Keratinocyte (primary cell): Measurements from ENCODE around the gene MPZL2. TPM values are rescaled to one million over a fixed set of nuclear protein-coding genes. Genes with fewer than 3 reads are reported as not detected.

Source experiments
- DNase-seq: peaks from one replicate; pipeline ENCODE4 v3.0.0-alpha.2; 2011; ENCODE audit warnings: low read depth, missing footprints, low spot score
- FAIRE-seq: peaks from 2 replicates; lab custom pipeline; 2011; peaks lifted over from hg19 to GRCh38; lab: Jason Lieb, UNC
- H2AFZ ChIP-seq: 2 replicates; pipeline ENCODE4 v1.6.0; 2012; ENCODE audit warnings: low read length, control low read depth, inconsistent platforms; ENCODE audit not compliant: control insufficient read depth
- H3K27ac ChIP-seq: 2 replicates; pipeline ENCODE4 v1.5.1; 2011; ENCODE audit warnings: low read length; ENCODE audit not compliant: control insufficient read depth, insufficient read depth
- H3K27me3 ChIP-seq: 3 replicates; pipeline ENCODE4 v1.6.0; 2011; ENCODE audit warnings: low read length; ENCODE audit not compliant: control insufficient read depth, insufficient read depth; ENCODE audit errors: extremely low read depth
- H3K36me3 ChIP-seq, 2 experiments: 2 replicates in 1 of 2; 3 replicates in 1 of 2; pipeline ENCODE4 v1.5.1; 2011; ENCODE audit warnings: low read length in 2 of 2, mild to moderate bottlenecking in 1 of 2; ENCODE audit not compliant: control insufficient read depth in 2 of 2, insufficient read depth in 2 of 2; ENCODE audit errors: extremely low read depth in 1 of 2
- H3K4me1 ChIP-seq: 3 replicates; pipeline ENCODE4 v1.5.1; 2011; ENCODE audit warnings: low read length; ENCODE audit not compliant: control insufficient read depth, insufficient read depth; ENCODE audit errors: extremely low read depth
- H3K4me2 ChIP-seq: 3 replicates; pipeline ENCODE4 v1.6.0; 2011; ENCODE audit warnings: low read depth, low read length; ENCODE audit not compliant: control insufficient read depth, insufficient read depth; ENCODE audit errors: extremely low read depth
- H3K4me3 ChIP-seq, 3 experiments: fragments of 200-600 bp in 1 of 3; sonication (generic) in 1 of 3; 2 replicates in 2 of 3; 3 replicates in 1 of 3; pipeline ENCODE4 v1.5.1; 2011 to 2016; ENCODE audit warnings: low read length in 3 of 3, mild to moderate bottlenecking in 3 of 3, control low read depth in 2 of 3, inconsistent platforms in 1 of 3, low read depth in 1 of 3, mixed read lengths in 1 of 3, mixed run types in 1 of 3, moderate library complexity in 1 of 3; ENCODE audit not compliant: control insufficient read depth in 2 of 3, insufficient read depth in 2 of 3; ENCODE audit errors: extremely low read depth in 1 of 3
- H3K79me2 ChIP-seq: 2 replicates; pipeline ENCODE4 v1.6.0; 2012; ENCODE audit warnings: low read length; ENCODE audit not compliant: control insufficient read depth, insufficient read depth
- H3K9ac ChIP-seq: 3 replicates; pipeline ENCODE4 v1.6.0; 2011; ENCODE audit warnings: low read length; ENCODE audit not compliant: control insufficient read depth, insufficient read depth; ENCODE audit errors: extremely low read depth
- H3K9me1 ChIP-seq: 3 replicates; pipeline ENCODE4 v1.6.0; 2011; ENCODE audit warnings: low read length; ENCODE audit not compliant: control insufficient read depth, insufficient read depth; ENCODE audit errors: extremely low read depth
- H3K9me3 ChIP-seq: 2 replicates; pipeline ENCODE4 v1.5.1; 2012; ENCODE audit warnings: low read depth, low read length; ENCODE audit not compliant: control insufficient read depth
- H4K20me1 ChIP-seq: 3 replicates; pipeline ENCODE4 v1.6.0; 2011; ENCODE audit warnings: low read length; ENCODE audit not compliant: control insufficient read depth, insufficient read depth; ENCODE audit errors: extremely low read depth
- EZH2 ChIP-seq: IDR thresholded peaks from one replicate; pipeline ENCODE4 v1.6.1; 2012; ENCODE audit warnings: inconsistent platforms, mild to moderate bottlenecking, low read length, moderate library complexity
- dilution Hi-C: fragments of 300-500 bp; cut with MboI; formaldehyde crosslinking; loops from one replicate; pipeline ENCODE4 v1.7.0; 2020; ENCODE audit warnings: low sequenced_read_pairs; ENCODE audit not compliant: extremely low pct_ligation_motif_present
- polyA plus RNA-seq, 5 experiments: library from polyadenylated mRNA; depleted of rRNA in 3 of 5; stranded (reverse) in 3 of 5; stranded (forward) in 1 of 5; unstranded in 1 of 5; fragments of >200 nt; gene quantifications; 1 replicate in 1 of 5; 2 replicates in 3 of 5; 3 replicates in 1 of 5; pipeline versions ENCODE4 v1.2.1 to v1.2.3, GENCODE V29; 2011 to 2012; ENCODE audit warnings: missing spikeins in 2 of 5, low read depth in 1 of 5, low replicate concordance in 1 of 5
- TF ChIP-seq, protein P1 (sequence below), 3 experiments: IDR thresholded peaks in 1 of 3; conservative IDR thresholded peaks in 1 of 3; optimal IDR thresholded peaks in 1 of 3; 2 replicates in 2 of 3; 3 replicates in 1 of 3; pipeline versions ENCODE3 to v1.5.1; 2011; ENCODE audit warnings: low read length in 3 of 3, mild to moderate bottlenecking in 3 of 3, moderate library complexity in 2 of 3, control low read depth in 1 of 3, inconsistent platforms in 1 of 3; ENCODE audit not compliant: insufficient read depth in 2 of 3; ENCODE audit errors: extremely low read depth in 1 of 3

Gene MPZL2
- polyA plus RNA-seq, 1 donor (not counting 4 experiments of a cell fraction or from before 2014, with no cell fraction given), result 225 TPM

DNA sequence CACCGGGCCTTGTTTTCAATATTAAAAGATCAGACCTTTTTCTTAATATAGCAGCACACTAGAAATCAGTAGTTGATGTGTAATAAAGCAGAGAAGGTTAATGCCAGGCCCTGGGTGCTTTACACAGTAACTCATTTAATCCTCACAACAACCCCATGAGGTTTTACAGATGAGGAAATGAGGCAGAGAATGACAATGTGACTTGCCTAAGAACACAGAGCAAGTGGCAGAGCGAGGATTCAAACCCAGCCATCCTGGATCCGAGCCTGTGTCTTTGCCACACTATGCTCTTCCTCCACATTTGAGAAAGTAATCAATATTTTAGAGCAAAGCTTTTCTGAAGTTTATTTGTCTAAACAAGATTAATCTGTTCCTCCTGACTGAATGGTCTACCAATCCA is 46.5 kb downstream of the MPZL2 start:
- H3K36me3 ChIP-seq, result no peaks in the 10 kb centered on the region
- FAIRE-seq, result no peak
- no peaks in the 10 kb centered on the region for H3K79me2 ChIP-seq
- H3K4me2 ChIP-seq, result no peak overlapping the region
- no peak overlapping the region for H3K27ac ChIP-seq
- peaks cover 12% of the 10 kb centered on the region for H3K27me3 ChIP-seq
- H4K20me1 ChIP-seq, result no peaks in the 10 kb centered on the region
- no peaks in the 10 kb centered on the region for H3K4me1 ChIP-seq
- no peaks in the 10 kb centered on the region for H3K9me3 ChIP-seq
- no peak for DNase-seq
- TF ChIP-seq, protein P1, sequence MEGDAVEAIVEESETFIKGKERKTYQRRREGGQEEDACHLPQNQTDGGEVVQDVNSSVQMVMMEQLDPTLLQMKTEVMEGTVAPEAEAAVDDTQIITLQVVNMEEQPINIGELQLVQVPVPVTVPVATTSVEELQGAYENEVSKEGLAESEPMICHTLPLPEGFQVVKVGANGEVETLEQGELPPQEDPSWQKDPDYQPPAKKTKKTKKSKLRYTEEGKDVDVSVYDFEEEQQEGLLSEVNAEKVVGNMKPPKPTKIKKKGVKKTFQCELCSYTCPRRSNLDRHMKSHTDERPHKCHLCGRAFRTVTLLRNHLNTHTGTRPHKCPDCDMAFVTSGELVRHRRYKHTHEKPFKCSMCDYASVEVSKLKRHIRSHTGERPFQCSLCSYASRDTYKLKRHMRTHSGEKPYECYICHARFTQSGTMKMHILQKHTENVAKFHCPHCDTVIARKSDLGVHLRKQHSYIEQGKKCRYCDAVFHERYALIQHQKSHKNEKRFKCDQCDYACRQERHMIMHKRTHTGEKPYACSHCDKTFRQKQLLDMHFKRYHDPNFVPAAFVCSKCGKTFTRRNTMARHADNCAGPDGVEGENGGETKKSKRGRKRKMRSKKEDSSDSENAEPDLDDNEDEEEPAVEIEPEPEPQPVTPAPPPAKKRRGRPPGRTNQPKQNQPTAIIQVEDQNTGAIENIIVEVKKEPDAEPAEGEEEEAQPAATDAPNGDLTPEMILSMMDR (optimal IDR thresholded peaks at IDR 0.05 in 1 of 3, IDR thresholded peaks at IDR 0.05 in 1 of 3, conservative IDR thresholded peaks at IDR 0.05 in 1 of 3; ENCODE audit: extremely low read depth in 1 of 3, insufficient read depth in 2 of 3, low read length in 3 of 3), result no peak
- no peak for TF ChIP-seq EZH2
- H3K9ac ChIP-seq, result no peak overlapping the region
- no peak overlapping the region for H3K4me3 ChIP-seq
- dilution Hi-C loops, result no loop called here
- no peak overlapping the region for H2AFZ ChIP-seq
- H3K9me1 ChIP-seq, result no peaks in the 10 kb centered on the region

DNA sequence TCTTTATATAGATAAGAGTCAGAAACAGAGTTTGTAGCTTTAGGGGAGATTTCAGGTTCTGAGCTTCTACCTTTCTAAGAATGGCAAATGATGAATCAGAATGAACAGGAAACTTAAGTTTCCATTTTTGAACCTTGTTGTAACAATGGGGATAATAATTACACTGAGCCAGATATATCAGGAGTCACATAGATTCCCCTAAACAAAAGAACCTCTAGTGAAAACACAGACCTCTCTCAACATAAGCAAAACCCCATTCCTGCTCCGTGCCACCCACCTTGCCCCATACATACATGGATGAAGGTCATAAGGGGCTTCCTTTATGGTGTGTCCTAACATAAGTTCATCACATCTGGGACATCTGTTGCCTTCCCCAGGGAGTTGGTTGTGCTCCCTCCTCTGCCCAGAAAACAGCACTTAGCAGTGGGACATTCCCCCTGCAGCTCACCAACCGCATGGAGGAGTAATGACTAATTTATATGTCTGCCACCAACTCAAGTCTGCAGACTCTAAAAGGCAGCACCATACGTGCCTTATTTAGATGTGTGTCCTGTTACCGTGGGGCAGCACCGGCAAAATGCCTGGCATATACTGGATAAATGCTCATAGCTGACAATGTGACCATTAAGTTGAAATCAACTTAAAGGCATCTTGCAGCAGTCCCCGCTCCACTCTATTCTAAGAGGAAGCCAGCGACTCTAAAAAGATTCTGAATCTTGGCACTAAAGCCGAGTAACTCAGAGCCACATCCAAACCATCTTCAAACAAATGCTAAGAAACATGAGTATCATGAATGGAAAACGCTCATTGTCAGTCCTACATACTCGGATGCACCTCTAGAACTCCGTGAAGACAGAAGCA is 47.2 kb downstream of the MPZL2 start:
- Histone ChIP-seq H4K20me1 (no peaks in the 10 kb centered on the region), H3K9ac (no peak overlapping the region), H3K4me2 (no peak overlapping the region), H3K36me3 (no peaks in the 10 kb centered on the region), H3K27ac (no peak overlapping the region), H3K79me2 (no peaks in the 10 kb centered on the region), H3K27me3 (peaks cover 12% of the 10 kb centered on the region), H3K4me3 (no peak overlapping the region), H3K9me1 (no peaks in the 10 kb centered on the region), H3K4me1 (no peaks in the 10 kb centered on the region), H3K9me3 (no peaks in the 10 kb centered on the region), H2AFZ (no peak overlapping the region)
- dilution Hi-C loops, result no loop called here
- TF ChIP-seq, protein P1 (optimal IDR thresholded peaks at IDR 0.05 in 1 of 3, IDR thresholded peaks at IDR 0.05 in 1 of 3, conservative IDR thresholded peaks at IDR 0.05 in 1 of 3; ENCODE audit: extremely low read depth in 1 of 3, insufficient read depth in 2 of 3, low read length in 3 of 3), result no peak
- TF ChIP-seq EZH2, result no peak
- FAIRE-seq, result no peak
- no peak for DNase-seq
